B cell (primary cell): ENCODE data around the gene NKX2-3.

ENCODE experiments used
- EZH2 ChIP-seq: IDR thresholded peaks from 2 replicates; pipeline ENCODE4 v1.6.1; 2012; ENCODE audit warnings: borderline replicate concordance, low read depth, mild to moderate bottlenecking, moderate library complexity, low read length; ENCODE audit not compliant: insufficient read depth, poor library complexity, severe bottlenecking
- TF ChIP-seq, protein P1 (sequence below): fragments of 200-600 bp; IDR thresholded peaks from one replicate; pipeline ENCODE4 v1.8.0; 2022; ENCODE audit warnings: antibody characterized with exemption, mild to moderate bottlenecking

DNA sequence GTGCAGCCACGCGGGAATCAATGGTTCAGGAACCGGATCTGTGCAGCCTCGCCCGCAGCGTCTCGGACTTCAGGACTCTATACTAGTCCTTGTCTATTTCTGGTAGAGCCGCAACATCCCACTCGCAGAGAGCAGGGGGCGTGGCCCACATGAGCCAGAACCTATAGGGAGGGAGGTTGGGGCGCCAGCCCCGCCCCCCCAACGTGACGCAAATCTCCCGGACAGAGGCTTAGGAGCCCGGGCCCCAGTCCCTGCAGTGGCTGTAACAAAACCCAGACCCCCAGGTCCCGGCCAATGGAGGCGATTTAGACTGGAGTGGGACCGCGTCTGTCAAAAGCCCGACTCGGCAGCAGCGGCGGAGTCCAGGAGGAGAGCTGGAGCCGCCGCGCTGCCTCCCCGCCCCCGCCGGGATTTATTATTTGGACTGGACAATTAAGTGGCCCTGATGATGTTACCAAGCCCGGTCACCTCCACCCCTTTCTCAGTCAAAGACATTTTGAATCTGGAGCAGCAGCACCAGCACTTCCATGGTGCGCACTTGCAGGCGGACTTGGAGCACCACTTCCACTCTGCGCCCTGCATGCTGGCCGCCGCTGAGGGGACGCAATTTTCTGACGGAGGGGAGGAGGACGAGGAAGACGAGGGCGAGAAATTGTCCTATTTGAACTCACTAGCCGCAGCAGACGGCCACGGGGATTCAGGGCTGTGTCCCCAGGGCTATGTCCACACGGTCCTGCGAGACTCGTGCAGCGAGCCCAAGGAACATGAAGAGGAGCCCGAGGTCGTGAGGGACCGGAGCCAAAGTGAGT is at the start of gene NKX2-3:
- TF ChIP-seq, protein P1, sequence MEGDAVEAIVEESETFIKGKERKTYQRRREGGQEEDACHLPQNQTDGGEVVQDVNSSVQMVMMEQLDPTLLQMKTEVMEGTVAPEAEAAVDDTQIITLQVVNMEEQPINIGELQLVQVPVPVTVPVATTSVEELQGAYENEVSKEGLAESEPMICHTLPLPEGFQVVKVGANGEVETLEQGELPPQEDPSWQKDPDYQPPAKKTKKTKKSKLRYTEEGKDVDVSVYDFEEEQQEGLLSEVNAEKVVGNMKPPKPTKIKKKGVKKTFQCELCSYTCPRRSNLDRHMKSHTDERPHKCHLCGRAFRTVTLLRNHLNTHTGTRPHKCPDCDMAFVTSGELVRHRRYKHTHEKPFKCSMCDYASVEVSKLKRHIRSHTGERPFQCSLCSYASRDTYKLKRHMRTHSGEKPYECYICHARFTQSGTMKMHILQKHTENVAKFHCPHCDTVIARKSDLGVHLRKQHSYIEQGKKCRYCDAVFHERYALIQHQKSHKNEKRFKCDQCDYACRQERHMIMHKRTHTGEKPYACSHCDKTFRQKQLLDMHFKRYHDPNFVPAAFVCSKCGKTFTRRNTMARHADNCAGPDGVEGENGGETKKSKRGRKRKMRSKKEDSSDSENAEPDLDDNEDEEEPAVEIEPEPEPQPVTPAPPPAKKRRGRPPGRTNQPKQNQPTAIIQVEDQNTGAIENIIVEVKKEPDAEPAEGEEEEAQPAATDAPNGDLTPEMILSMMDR: no peak
- TF ChIP-seq EZH2: no peak
